Measurements from ENCODE around the gene GJD3.
A peak's percentile ranks its signal among the peaks of the same experiment; 100 is the strongest.

GJD3 gene

DNA sequence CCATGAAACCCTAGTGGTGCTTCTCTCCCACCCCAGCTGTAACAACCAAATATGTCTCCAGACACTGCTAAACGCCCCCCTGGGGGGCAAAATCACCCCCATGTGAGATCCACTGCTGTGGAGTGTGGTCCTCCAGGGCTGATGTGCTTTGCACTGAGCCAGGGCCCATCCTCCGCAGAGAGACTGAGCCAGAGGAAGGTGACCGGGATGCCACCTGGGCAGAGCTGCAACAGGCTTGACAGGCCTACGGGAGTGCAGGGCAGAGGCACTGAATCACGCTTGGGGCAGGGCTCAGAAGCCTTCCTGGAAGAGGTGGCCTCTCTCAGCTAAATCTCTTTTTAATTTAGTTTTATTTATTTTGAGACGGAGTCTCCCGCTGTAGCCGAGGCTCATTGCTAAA is 4.4 kb downstream of the GJD3 start:
- TF ChIP-seq CTCF (IDR thresholded peaks at IDR 0.05; ENCODE audit: extremely low read depth, missing control alignments): no peak
- DNase-seq (ENCODE audit: low spot score): no peak

- peak; percentile 94 for DNase-seq (ENCODE audit: low spot score)
- peak; percentile 84 for TF ChIP-seq CTCF (IDR thresholded peaks at IDR 0.05; ENCODE audit: extremely low read depth, missing control alignments)
These were observed 6.1 kb downstream of the GJD3 start for GRCh38 chr17:40358323-40359038.

- no peak for TF ChIP-seq CTCF (IDR thresholded peaks at IDR 0.05; ENCODE audit: extremely low read depth, missing control alignments)
- no peak for DNase-seq (ENCODE audit: low spot score)
These were observed 7.3 kb downstream of the GJD3 start for GRCh38 chr17:40356990-40357881.

- DNase-seq (ENCODE audit: low spot score): no peak
- TF ChIP-seq CTCF (IDR thresholded peaks at IDR 0.05; ENCODE audit: extremely low read depth, missing control alignments): no peak
These were observed 8.5 kb downstream of the GJD3 start for GRCh38 chr17:40355804-40356758.

- peak; percentile 98 for TF ChIP-seq CTCF (IDR thresholded peaks at IDR 0.05; ENCODE audit: extremely low read depth, missing control alignments)
- peak; percentile 90 for DNase-seq (ENCODE audit: low spot score)
These were observed 9.3 kb downstream of the GJD3 start for GRCh38 chr17:40355123-40355803.

DNA sequence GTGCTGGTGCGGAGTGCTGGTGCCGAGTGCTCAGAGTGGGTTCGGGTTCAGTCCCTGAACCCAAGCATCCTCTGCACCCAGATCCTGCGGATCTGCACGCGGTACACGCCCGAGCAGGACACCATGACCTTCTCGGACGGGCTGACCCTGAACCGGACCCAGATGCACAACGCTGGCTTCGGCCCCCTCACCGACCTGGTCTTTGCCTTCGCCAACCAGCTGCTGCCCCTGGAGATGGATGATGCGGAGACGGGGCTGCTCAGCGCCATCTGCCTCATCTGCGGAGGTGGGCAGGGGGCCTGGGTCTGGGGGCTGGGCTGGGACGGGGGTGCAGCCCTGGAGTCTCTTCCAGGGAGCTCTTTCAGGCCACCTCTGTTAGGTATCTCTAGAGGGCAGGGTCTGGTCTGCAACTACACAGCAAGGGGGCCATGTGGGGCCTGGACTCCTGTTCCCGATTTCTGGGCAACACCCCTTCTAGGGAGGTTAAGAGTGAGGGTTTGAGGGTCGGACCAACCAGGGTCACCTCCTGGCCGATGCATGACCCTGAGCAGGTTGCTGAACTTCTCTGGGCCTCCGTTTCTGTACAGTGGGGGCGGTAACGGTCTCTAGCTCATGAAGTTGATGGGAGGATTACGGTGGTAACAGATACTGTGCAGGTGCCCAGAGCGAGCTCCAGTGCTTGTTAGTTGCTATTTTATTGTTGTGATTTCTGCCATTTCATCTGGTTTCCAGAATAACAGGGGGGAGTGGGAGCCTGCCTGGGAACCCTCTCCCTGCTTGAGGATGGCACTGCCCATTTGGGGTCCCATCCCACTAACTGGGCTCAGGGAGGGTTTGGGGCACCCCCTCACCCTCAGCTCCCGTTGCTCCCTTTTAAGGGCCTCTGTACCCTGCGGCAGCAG is 10.1 kb downstream of the GJD3 start:
- no peak for TF ChIP-seq CTCF (IDR thresholded peaks at IDR 0.05; ENCODE audit: extremely low read depth, missing control alignments)
- DNase-seq (ENCODE audit: low spot score): no peak
